Loucy (cell line): Measurements from ENCODE around the gene FOXP1.
"Not testable (repeated sequence)": the region's sequence is repeated elsewhere in the genome, so short reads cannot be mapped to it uniquely, and the experiment has no call there.

Source experiments
- H2AFZ ChIP-seq: fragments of 200-600 bp; sonication (generic); 2 replicates; pipeline ENCODE4 v1.6.0; 2016; ENCODE audit warnings: antibody characterized with exemption, mild to moderate bottlenecking, low read length, moderate library complexity
- H3F3A ChIP-seq: fragments of 200-600 bp; 2 replicates; pipeline ENCODE4 v1.6.0; 2016; ENCODE audit warnings: antibody characterized with exemption, low read depth, mild to moderate bottlenecking
- H3K27me3 ChIP-seq: fragments of 200-600 bp; sonication (generic); 2 replicates; pipeline ENCODE4 v1.6.1; 2014; ENCODE audit warnings: low read length, mild to moderate bottlenecking; ENCODE audit not compliant: insufficient read depth, poor library complexity, severe bottlenecking
- H3K36me3 ChIP-seq: fragments of 200-600 bp; sonication (generic); 2 replicates; pipeline ENCODE4 v1.6.1; 2016; ENCODE audit warnings: low read length; ENCODE audit not compliant: insufficient read depth
- H3K4me1 ChIP-seq: fragments of 200-600 bp; sonication (generic); 2 replicates; pipeline ENCODE4 v1.5.1; 2014; ENCODE audit warnings: low read length, mild to moderate bottlenecking; ENCODE audit not compliant: insufficient read depth, poor library complexity, severe bottlenecking
- H3K4me2 ChIP-seq: fragments of 200-600 bp; sonication (generic); 2 replicates; pipeline ENCODE4 v1.6.0; 2014; ENCODE audit warnings: antibody characterized with exemption, low read length, low read depth, mild to moderate bottlenecking; ENCODE audit not compliant: poor library complexity, severe bottlenecking
- H3K4me3 ChIP-seq: fragments of 200-600 bp; sonication (generic); 2 replicates; pipeline ENCODE4 v1.5.1; 2014; ENCODE audit warnings: low read length, mild to moderate bottlenecking, mixed read lengths; ENCODE audit not compliant: poor library complexity, severe bottlenecking
- H3K79me2 ChIP-seq: fragments of 200-600 bp; sonication (generic); 2 replicates; pipeline ENCODE4 v1.6.1; 2014; ENCODE audit warnings: low read length; ENCODE audit not compliant: insufficient read depth
- H3K9ac ChIP-seq: fragments of 200-600 bp; sonication (generic); 2 replicates; pipeline ENCODE4 v1.6.0; 2014; ENCODE audit warnings: mild to moderate bottlenecking, low read depth, low read length, moderate library complexity; ENCODE audit not compliant: poor library complexity, severe bottlenecking
- H3K9me2 ChIP-seq: fragments of 200-600 bp; sonication (generic); replicated peaks from 2 replicates; pipeline ENCODE4 v1.6.1; 2016; ENCODE audit warnings: low read depth, low read length, mixed read lengths
- H3K9me3 ChIP-seq: fragments of 200-600 bp; sonication (generic); 2 replicates; pipeline ENCODE4 v1.6.1; 2014; ENCODE audit warnings: mild to moderate bottlenecking, antibody characterized with exemption, low read length, low read depth; ENCODE audit not compliant: insufficient read depth
- H4K20me1 ChIP-seq: fragments of 200-600 bp; sonication (generic); 2 replicates; pipeline ENCODE4 v1.6.0; 2014; ENCODE audit warnings: antibody characterized with exemption, low read length, mild to moderate bottlenecking; ENCODE audit not compliant: insufficient read depth, poor library complexity, severe bottlenecking
- CTCF ChIP-seq: fragments of 200-600 bp; sonication (generic); conservative IDR thresholded peaks from 2 replicates; pipeline ENCODE4 v1.5.1; 2014; ENCODE audit warnings: mild to moderate bottlenecking, antibody characterized with exemption, low read length
- EZH2phosphoT487 ChIP-seq: fragments of 200-600 bp; IDR thresholded peaks from 2 replicates; pipeline ENCODE4 v1.6.1; 2018; ENCODE audit warnings: antibody characterized with exemption, mild to moderate bottlenecking, moderate library complexity, borderline replicate concordance

The FOXP1 gene

GRCh38 chr3:71436337-71436736, 147.2 kb downstream of the FOXP1 start:
- no peaks in the 10 kb centered on the region; the same call in 1 of the 2 replicates for H3K36me3 ChIP-seq

GRCh38 chr3:71435836-71436235, 147.7 kb downstream of the FOXP1 start:
- H3K4me3 ChIP-seq, H3F3A ChIP-seq, H2AFZ ChIP-seq, H3K27me3 ChIP-seq, H3K4me2 ChIP-seq, H3K9me2 ChIP-seq, H3K9me3 ChIP-seq, H3K9ac ChIP-seq, H4K20me1 ChIP-seq, H3K36me3 ChIP-seq: not testable (repeated sequence)
- Histone ChIP-seq H3K4me1 (peaks cover 49% of the 10 kb centered on the region), H3K79me2 (peaks cover 70% of the 10 kb centered on the region)

More at GRCh38 chr3:71436337-71436736, 147.2 kb downstream of the FOXP1 start:
- Histone ChIP-seq H3K9me3 (no peaks in the 10 kb centered on the region), H4K20me1 (no peaks in the 10 kb centered on the region), H3K27me3 (no peaks in the 10 kb centered on the region), H3K4me1 (peaks cover 49% of the 10 kb centered on the region), H3K4me2 (no peak overlapping the region), H3K9ac (no peak overlapping the region), H3K4me3 (no peak overlapping the region), H3K9me2 (no peaks in the 10 kb centered on the region), H3K79me2 (peaks cover 70% of the 10 kb centered on the region), H2AFZ (no peak overlapping the region), H3F3A (no peaks in the 10 kb centered on the region)
- no peak for TF ChIP-seq CTCF
- TF ChIP-seq EZH2phosphoT487: no peak

GRCh38 chr3:71433631-71434030, 149.9 kb downstream of the FOXP1 start:
- Histone ChIP-seq H3K36me3 (no peaks in the 10 kb centered on the region; the same call in 1 of the 2 replicates), H3F3A (no peaks in the 10 kb centered on the region), H3K9me2 (no peaks in the 10 kb centered on the region), H3K79me2 (peaks cover 69% of the 10 kb centered on the region; the same call in 1 of the 2 replicates), H3K9ac (peak overlapping the region; percentile 68), H4K20me1 (no peaks in the 10 kb centered on the region), H3K9me3 (no peaks in the 10 kb centered on the region), H3K4me3 (no peak overlapping the region), H3K4me1 (peaks cover 40% of the 10 kb centered on the region), H3K27me3 (no peaks in the 10 kb centered on the region), H3K4me2 (peak overlapping the region; percentile 12), H2AFZ (no peak overlapping the region)
- TF ChIP-seq CTCF (no peak), EZH2phosphoT487 (no peak)
